ENCODE measurements around the gene ZNF485. TPM values are rescaled to one million over a fixed set of nuclear protein-coding genes. Genes with fewer than 3 reads are reported as not detected.

ZNF485 gene
- total and polyA plus RNA-seq, 2 of the 8 experiments (the other 6 are each of a cell fraction or from before 2014, with no cell fraction given) = 2.5 to 8.2 TPM

- H3K9me3 ChIP-seq (ENCODE audit: insufficient read depth in 2 of 2, low read depth in 1 of 2, low read length in 1 of 2) = peaks cover 39 to 44% of the 10 kb centered on the region in 2 experiments
- TF ChIP-seq CHD7 (IDR thresholded peaks at IDR 0.05; ENCODE audit: insufficient replicate concordance, low read length) (no peak), RFX5 (IDR thresholded peaks at IDR 0.05; ENCODE audit: borderline replicate concordance, low read depth, low read length) (no peak)
These were observed 34.4 kb downstream of the ZNF485 start for GRCh38 chr10:43640603-43641002.

More at GRCh38 chr10:43640603-43641002, 34.4 kb downstream of the ZNF485 start:
- no peak overlapping the region for H3K4ac ChIP-seq (replicated peaks; ENCODE audit: insufficient read length, low read depth, low read length)
- no peak overlapping the region for H3K23ac ChIP-seq (ENCODE audit: insufficient read length)
- no peak overlapping the region for H3K18ac ChIP-seq (ENCODE audit: extremely low read depth, low read length)
- DNase-seq (ENCODE audit: low read depth in 1 of 2, low spot score in 2 of 2) (no peak), FAIRE-seq (no peak)
- no peak overlapping the region for H2BK12ac ChIP-seq (ENCODE audit: low read depth, low read length)
- H3K4me3 ChIP-seq (ENCODE audit: extremely low read depth in 1 of 4, insufficient read depth in 2 of 4, low read depth in 3 of 4, low read length in 4 of 4) = no peak overlapping the region
- H3K23me2 ChIP-seq (ENCODE audit: low read depth, low read length) = no peaks in the 10 kb centered on the region
- H2BK20ac ChIP-seq (ENCODE audit: low read length) = no peak overlapping the region
- no peak overlapping the region for H2BK15ac ChIP-seq (ENCODE audit: low read length)
- no peak overlapping the region for H2BK5ac ChIP-seq (ENCODE audit: low read depth, low read length)
- ChIA-PET CTCF (ENCODE audit: partially characterized antibody) (no interaction called here), POLR2A (ENCODE audit: partially characterized antibody) (no interaction called here)
- H3K4me1 ChIP-seq (replicated peaks in 1 of 4; ENCODE audit: control insufficient read depth in 3 of 4, insufficient read depth in 4 of 4, low read length in 3 of 4) = no peaks in the 10 kb centered on the region
- no peaks in the 10 kb centered on the region for H3K79me2 ChIP-seq (ENCODE audit: control insufficient read depth in 1 of 2, insufficient read depth in 2 of 2, low read length in 2 of 2)
- no peaks in the 10 kb centered on the region for H4K20me1 ChIP-seq (replicated peaks in 1 of 2; ENCODE audit: control insufficient read depth in 1 of 2, insufficient read depth in 2 of 2, low read length in 2 of 2)
- H2AK5ac ChIP-seq (ENCODE audit: low read depth, low read length) = no peak overlapping the region
- no peak overlapping the region for H4K91ac ChIP-seq (replicated peaks; ENCODE audit: insufficient read length, low read length)
- no peak overlapping the region for H3K56ac ChIP-seq (replicated peaks; ENCODE audit: insufficient read length, low read depth, low read length)
- no peaks in the 10 kb centered on the region for H3K27me3 ChIP-seq (replicated peaks in 1 of 4; ENCODE audit: control insufficient read depth in 3 of 4, extremely low read depth in 1 of 4, insufficient read depth in 3 of 4, low read length in 3 of 4)
- H2BK120ac ChIP-seq (replicated peaks; ENCODE audit: low read depth, low read length) = no peak overlapping the region
- no peaks in the 10 kb centered on the region for H3K79me1 ChIP-seq (ENCODE audit: low read depth, low read length)
- H3K27ac ChIP-seq (ENCODE audit: low read depth, low read length) = no peak overlapping the region
- H3K36me3 ChIP-seq (ENCODE audit: control insufficient read depth in 2 of 4, insufficient read depth in 4 of 4, low read length in 3 of 4) = peaks cover 4 to 36% (median 21%) of the 10 kb centered on the region in 4 experiments
- H4K8ac ChIP-seq (ENCODE audit: extremely low read depth, insufficient read depth, low read length) = no peak overlapping the region
- H3K14ac ChIP-seq (ENCODE audit: insufficient read length) = no peak overlapping the region
- no peak overlapping the region for H4K5ac ChIP-seq (ENCODE audit: insufficient read length, low read depth, low read length)
- no peak overlapping the region for H2AFZ ChIP-seq (ENCODE audit: low read length)
- no peak overlapping the region for H3K9ac ChIP-seq (replicated peaks in 1 of 4; ENCODE audit: extremely low read depth in 1 of 4, low read depth in 3 of 4, low read length in 3 of 4)
- H3K4me2 ChIP-seq (ENCODE audit: insufficient read depth in 1 of 2, low read depth in 2 of 2, low read length in 2 of 2) = no peak overlapping the region

Data from H1 (cell line).